GM18507 (cell line): Measurements from ENCODE around the gene SURF4.
"Not testable (repeated sequence)": the region's sequence is repeated elsewhere in the genome, so short reads cannot be mapped to it uniquely, and the experiment has no call there.

Experiments
- DNase-seq: peaks from one replicate; pipeline ENCODE4 v3.0.0; 2011; ENCODE audit warnings: low read depth; ENCODE audit not compliant: insufficient read length; ENCODE audit errors: extremely low spot score
- FAIRE-seq: peaks from 2 replicates; lab custom pipeline; 2011; peaks lifted over from hg19 to GRCh38; lab: Jason Lieb, UNC

The SURF4 gene

GRCh38 chr9:133342069-133342406, 33.8 kb downstream of the SURF4 start:
- DNase-seq (no peak), FAIRE-seq (no peak)

- DNase-seq (no peak), FAIRE-seq (no peak)
Measured at GRCh38 chr9:133341369-133342068, 34.3 kb downstream of the SURF4 start.

DNA sequence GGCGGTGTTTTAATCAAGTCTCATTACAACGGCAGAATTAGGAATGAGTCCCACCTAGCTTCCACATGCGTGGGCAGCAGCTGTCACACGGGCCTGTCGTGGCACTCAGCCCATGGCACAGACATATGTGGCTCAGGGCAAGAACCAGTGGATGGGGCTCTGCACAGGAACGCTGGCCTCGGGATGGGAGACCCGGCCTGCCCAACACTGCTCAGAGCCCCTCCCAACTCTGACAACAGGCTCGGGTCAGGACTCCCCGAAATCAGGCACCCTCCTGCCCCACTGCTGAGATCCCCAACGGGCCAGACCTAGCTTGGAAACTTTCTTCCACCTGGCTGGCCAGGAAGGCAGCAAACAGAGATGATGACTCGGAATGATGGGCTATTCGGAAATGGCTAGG, 34.9 kb downstream of the SURF4 start:
- no peak for DNase-seq
- FAIRE-seq: no peak

DNA sequence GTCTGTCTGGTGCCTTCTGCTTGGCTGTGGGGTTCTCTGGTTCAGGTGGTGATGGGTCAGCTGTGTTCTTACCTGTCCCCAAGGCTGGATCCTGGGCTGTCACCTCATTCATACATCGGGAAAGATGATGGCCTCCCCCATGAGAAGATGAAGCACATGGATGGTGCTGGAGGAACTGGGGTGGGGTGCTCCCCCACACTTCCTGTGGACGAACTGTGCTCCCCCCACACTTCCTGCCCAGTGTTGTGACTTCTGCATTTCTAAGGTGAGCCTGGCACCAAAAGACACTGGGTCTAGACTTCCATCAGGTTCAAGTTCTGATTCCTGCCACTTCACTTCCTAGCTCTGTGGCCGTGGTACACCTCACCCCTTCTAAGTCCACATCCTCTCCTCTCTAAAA, 35.6 kb downstream of the SURF4 start:
- FAIRE-seq (no peak), DNase-seq (no peak)

DNA sequence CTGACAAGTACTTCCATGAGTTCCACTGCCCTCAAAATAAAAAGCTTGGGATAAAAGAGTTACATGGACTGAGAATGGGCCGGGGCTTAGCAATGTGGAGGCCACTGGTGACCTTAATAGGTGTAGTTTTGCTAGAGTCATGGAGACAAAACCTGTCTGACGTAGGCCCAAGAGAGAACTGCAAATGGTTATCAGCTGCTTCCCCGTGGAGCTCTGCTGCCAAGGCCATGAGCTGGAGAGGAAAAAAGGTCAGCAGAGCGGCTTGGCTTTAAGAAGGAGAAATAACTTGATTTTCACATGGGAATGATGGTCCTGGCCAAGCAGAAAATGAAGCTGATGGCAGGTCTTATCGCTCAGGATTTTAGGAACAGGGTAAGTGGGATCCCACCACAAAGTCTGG, 36.2 kb downstream of the SURF4 start:
- DNase-seq (no peak), FAIRE-seq (no peak)

- DNase-seq: peak; percentile 78
- FAIRE-seq: peak; percentile 96
Measured at GRCh38 chr9:133335924-133336811, 39.7 kb downstream of the SURF4 start, which contains the start of gene SURF6. TSS of gene SURF6 (minus strand) at chr9:133336188. CDS start at chr9:133336132, 56 bp downstream.

GRCh38 chr9:133334888-133335287, 41.0 kb downstream of the SURF4 start:
- FAIRE-seq, DNase-seq: not testable (repeated sequence)

DNA sequence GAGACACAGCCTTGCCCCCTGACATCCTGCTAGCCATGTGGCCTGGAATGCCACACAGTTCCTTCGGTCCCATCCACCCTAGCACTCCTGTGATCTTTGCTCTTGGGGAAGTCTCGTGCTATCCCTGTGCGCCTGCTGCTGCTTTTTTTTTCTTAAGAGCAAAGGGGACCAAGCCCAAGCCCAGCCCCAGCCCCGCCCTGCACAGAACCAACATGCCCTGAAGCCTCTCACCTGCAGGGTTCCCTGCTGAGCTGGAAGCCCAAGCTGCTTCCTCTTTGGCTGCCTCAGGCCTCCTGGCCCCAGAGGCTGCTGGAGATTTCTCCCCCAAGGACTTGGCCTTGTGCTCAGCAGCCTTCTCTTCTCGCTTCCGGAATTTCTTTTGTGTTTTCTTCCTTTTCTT, 41.7 kb downstream of the SURF4 start:
- no peak for DNase-seq
- no peak for FAIRE-seq

DNA sequence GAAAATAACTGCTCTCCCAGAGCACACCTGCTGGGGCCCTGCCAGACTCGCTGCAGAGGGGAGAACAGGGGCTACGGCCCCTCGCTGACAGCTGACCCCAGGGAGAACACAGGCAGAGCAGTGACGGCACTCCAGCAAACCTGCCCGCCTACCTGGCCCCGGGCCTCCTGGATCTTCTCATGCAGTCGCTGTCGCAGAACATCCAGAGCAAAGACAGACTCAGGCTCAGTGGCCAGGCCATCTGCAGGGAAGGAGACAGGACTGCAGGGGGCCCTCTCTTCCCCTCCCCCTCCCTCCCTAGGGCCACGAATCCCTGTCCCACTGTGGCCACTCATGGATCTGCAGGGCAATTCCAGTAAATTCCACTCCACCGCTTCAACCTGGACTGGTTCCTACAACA, 42.3 kb downstream of the SURF4 start:
- FAIRE-seq (no peak), DNase-seq (no peak)

GRCh38 chr9:133333011-133333410, 42.8 kb downstream of the SURF4 start:
- FAIRE-seq: no peak

DNA sequence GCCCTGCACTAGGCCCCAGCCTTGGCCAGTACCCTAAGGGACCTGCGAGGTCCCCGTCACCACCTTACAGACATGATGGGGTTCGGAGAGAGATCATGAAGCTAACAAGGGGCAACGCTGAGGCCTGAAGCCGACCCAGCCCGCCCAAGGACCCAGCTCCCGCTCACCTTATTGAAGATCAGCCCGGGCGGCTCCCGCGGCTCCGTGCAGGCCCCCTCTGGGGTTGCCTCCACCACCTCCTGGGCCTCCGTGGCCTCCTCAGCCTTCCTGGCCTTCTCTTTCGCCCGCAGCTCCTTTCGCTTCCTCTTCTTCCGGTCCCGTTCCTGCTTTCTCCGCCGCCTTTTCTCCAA, 43.5 kb downstream of the SURF4 start:
- no peak for FAIRE-seq
- DNase-seq: no peak

More at GRCh38 chr9:133333011-133333410, 42.8 kb downstream of the SURF4 start:
- DNase-seq: no peak

GRCh38 chr9:133331641-133332380, 44.0 kb downstream of the SURF4 start:
- FAIRE-seq: no peak
- DNase-seq: no peak

GRCh38 chr9:133331221-133331620, 44.6 kb downstream of the SURF4 start:
- FAIRE-seq: no peak
- DNase-seq: no peak

DNA sequence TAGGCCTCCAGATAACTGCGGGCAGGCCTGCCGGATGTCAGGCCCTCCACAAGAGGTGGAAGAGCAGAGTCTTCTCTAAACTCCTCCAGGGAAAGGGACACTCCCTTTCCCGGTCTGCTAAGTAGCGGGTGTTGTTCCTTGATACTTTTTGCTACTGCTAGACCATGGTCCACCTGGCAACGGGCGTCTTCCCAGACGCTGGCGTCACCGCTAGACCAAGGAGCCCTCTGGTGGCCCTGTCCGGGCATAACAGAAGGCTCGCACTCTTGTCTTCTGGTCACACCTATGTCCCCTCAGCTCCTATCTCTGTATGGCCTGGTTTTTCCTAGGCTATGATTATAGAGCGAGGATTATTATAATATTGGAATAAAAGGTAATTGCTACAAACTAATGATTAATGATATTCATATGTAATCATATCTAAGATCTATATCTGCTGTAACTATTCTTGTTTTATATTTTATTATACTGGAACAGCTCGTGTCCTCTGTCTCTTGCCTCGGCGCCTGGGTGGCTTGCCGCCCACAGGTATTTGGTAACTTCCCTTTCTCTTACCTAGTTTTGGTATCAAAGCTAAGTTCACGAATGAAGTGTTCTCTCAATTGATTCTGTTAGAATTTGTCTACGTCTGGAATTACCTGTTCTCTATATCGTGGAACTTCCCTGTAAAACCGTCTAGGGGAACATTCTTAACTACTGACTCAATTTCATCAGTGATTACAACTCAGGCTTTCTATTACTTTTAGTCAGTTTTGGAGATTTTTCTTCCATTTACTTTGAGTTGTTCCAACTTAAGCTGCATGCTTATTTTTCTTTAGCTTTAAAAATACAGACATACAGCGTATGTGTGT, 46.3 kb downstream of the SURF4 start:
- FAIRE-seq, DNase-seq: not testable (repeated sequence)

DNA sequence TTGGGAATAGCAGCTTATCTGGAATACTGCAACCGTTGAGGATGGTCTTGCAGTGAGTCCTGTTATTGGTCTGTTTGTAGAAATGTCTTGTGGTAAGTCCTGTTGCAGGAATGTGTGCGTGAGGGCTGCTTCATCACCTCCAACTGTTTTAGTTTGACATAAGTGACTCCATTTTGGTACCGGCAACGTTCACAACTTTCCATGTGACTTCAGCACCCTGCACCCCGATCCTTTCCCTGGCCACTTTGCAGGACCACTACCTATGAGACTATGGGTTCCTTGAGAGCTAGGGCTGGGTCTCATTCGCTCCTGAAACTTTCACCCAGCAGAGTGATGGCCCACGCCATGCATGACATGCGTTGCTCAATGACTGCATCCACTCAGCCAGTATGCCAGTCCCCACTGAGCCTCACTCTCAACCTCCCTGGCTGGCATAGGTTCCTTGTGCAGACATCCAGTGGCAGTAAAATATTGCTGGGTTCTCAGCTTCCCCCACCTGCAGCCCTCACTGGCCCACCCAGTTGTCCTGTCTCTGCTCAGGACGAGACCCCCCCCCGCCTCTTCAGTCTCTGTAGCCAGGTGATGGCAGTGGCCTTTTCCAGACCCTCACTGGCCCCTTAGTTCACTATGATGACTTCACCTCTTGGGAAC, 47.9 kb downstream of the SURF4 start:
- FAIRE-seq: no peak
- DNase-seq: no peak

- not testable (repeated sequence) for DNase-seq, FAIRE-seq
Measured at GRCh38 chr9:133327021-133327420, 48.8 kb downstream of the SURF4 start.

DNA sequence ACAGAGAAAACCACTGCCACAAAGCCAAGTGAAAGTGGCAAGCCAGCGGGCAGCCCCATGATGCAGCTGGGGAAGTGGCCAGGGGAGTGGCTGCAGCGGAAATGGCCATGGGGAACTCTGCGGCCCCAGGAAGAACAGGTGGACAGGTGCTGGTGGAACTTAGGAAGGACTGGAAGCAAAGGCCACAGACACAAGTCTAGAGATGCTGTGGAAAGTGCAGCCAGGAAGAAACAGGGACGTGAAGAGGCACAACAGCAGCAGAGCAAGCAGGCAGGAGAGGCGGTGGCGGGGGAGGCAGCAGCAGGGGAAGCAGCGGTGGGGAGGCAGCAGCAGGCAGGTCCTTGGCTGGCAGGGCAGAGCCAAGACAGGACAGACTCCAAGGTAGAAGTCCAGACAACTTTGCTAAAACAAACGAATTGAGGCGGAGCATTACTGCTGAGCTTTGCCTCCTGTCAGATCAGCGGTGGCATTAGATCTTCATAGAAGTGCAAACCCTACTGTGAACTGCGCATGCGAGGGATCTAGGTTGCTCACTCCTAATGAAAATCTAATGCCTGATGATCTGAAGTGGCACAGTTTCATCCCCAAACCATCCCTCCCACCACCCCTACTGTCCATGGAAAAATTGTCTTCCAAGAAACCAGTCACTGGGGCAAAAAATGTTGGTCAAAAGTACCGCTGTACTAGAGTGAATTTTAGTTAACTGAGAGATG, 51.7 kb downstream of the SURF4 start:
- DNase-seq (no peak), FAIRE-seq (no peak)

DNA sequence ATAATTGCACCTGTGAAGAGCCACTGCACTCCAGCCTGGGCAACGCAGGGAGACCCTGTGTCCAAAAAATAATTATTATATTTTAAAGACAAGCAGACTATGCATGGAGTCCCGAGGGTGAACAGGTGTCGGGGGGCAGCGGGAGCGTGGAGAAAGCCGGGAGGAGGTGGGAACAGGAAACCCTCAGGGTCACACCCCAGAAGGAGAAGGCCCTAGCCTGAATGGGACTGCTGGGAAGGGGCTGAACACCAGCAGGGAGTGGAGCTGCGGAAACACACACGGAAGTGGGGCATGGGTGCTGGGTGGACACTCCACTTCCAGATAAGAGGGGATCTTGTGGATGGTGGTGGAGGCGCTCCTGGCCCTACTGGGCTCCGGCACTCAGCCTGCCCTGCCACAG, 52.6 kb downstream of the SURF4 start:
- FAIRE-seq (no peak), DNase-seq (no peak)
